Liver (tissue), 3 donors: Measurements from ENCODE around the gene ASPSCR1.

Experiments used
- EGR1 ChIP-seq, 2 donors: IDR thresholded peaks; 2 replicates each; pipeline ENCODE4 v1.6.1; 2016 to 2018; ENCODE audit warnings: antibody characterized with exemption in 2 of 2, low read depth in 2 of 2
- GABPA ChIP-seq, 2 donors: IDR thresholded peaks in 1 of 2; conservative IDR thresholded peaks in 1 of 2; 2 replicates each; pipeline ENCODE4 v1.6.1; 2016; ENCODE audit warnings: antibody characterized with exemption in 2 of 2, mild to moderate bottlenecking in 1 of 2, moderate library complexity in 1 of 2
- RAD21 ChIP-seq, 2 donors: IDR thresholded peaks; 2 replicates each; pipeline ENCODE4 v1.6.1; 2016; ENCODE audit warnings: antibody characterized with exemption in 2 of 2, mild to moderate bottlenecking in 2 of 2
- RXRA ChIP-seq, 2 donors: IDR thresholded peaks; 2 replicates each; pipeline ENCODE4 v1.6.1; 2017 to 2018; ENCODE audit warnings: antibody characterized with exemption in 2 of 2, mild to moderate bottlenecking in 1 of 2
- SP1 ChIP-seq: IDR thresholded peaks from 2 replicates; pipeline ENCODE4 v1.6.1; 2018; ENCODE audit warnings: antibody characterized with exemption, mild to moderate bottlenecking
- TAF1 ChIP-seq: conservative IDR thresholded peaks from 2 replicates; pipeline ENCODE4 v1.6.1; 2016; ENCODE audit warnings: antibody characterized with exemption, mild to moderate bottlenecking
- TF ChIP-seq, protein P1 (sequence below): fragments of 150-350 bp; IDR thresholded peaks from 2 replicates; pipeline ENCODE4 v1.5.1; 2017; ENCODE audit warnings: improper control_type of control experiment, low read depth, low read length; ENCODE audit not compliant: missing input control
- TF ChIP-seq, protein P2 (sequence below): IDR thresholded peaks from 2 replicates; pipeline ENCODE4 v1.6.1; 2016; ENCODE audit warnings: antibody characterized with exemption
- TF ChIP-seq, protein P3 (sequence below): IDR thresholded peaks from 2 replicates; pipeline ENCODE4 v1.6.1; 2016; ENCODE audit warnings: antibody characterized with exemption, mild to moderate bottlenecking
- TF ChIP-seq, protein P4 (sequence below): IDR thresholded peaks from 2 replicates; pipeline ENCODE4 v1.6.1; 2016; ENCODE audit warnings: antibody characterized with exemption
- donor health status: healthy.
- donor health status: healthy.

DNA sequence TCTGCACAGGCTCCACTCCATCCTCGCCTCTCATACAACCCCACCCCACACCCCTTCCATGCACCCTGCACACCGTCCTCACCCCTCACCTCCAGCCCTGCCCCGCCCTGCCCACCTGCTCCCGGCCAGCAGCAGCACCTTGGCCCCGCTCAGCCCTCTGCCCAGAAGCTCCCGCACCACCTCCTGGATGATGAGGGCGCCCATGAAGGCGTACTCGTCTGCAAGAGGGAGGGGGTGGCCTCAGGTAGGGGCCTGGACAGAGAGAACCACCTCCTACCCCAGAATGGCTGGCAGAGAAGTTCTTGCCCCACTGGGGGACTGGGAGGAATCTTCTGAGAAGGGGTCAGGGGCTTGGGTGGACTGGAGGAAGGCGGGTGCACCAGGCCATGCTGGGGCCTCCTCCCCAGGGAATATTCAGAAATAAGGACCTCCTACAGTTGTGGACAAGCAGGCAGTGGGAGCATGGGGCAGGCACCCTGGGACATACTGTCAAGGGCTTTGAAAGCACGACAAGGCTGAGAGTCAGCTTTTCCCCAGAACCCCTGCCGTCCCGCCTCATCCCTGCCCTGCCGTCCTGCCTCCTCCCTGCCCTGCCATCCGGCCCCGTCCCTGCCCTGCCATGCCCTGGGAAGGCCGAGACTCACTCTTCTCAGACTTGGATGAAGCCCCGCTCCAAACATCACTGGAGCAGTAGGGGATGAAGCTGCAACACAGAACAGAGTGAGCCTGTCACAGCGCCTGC lies 19.6 kb upstream of the ASPSCR1 start:
- TF ChIP-seq, protein P1, sequence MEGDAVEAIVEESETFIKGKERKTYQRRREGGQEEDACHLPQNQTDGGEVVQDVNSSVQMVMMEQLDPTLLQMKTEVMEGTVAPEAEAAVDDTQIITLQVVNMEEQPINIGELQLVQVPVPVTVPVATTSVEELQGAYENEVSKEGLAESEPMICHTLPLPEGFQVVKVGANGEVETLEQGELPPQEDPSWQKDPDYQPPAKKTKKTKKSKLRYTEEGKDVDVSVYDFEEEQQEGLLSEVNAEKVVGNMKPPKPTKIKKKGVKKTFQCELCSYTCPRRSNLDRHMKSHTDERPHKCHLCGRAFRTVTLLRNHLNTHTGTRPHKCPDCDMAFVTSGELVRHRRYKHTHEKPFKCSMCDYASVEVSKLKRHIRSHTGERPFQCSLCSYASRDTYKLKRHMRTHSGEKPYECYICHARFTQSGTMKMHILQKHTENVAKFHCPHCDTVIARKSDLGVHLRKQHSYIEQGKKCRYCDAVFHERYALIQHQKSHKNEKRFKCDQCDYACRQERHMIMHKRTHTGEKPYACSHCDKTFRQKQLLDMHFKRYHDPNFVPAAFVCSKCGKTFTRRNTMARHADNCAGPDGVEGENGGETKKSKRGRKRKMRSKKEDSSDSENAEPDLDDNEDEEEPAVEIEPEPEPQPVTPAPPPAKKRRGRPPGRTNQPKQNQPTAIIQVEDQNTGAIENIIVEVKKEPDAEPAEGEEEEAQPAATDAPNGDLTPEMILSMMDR, result no peak
- TF ChIP-seq RAD21 (IDR thresholded peaks at IDR 0.05) (no peak), TAF1 (no peak), SP1 (no peak), RXRA (IDR thresholded peaks at IDR 0.05) (no peak), GABPA (IDR thresholded peaks at IDR 0.05 in 1 of 2, conservative IDR thresholded peaks at IDR 0.05 in 1 of 2) (no peak), EGR1 (IDR thresholded peaks at IDR 0.05; ENCODE audit: low read depth in 2 of 2) (no peak)
- TF ChIP-seq, protein P2, sequence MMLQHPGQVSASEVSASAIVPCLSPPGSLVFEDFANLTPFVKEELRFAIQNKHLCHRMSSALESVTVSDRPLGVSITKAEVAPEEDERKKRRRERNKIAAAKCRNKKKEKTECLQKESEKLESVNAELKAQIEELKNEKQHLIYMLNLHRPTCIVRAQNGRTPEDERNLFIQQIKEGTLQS, result no peak
- TF ChIP-seq, protein P3, sequence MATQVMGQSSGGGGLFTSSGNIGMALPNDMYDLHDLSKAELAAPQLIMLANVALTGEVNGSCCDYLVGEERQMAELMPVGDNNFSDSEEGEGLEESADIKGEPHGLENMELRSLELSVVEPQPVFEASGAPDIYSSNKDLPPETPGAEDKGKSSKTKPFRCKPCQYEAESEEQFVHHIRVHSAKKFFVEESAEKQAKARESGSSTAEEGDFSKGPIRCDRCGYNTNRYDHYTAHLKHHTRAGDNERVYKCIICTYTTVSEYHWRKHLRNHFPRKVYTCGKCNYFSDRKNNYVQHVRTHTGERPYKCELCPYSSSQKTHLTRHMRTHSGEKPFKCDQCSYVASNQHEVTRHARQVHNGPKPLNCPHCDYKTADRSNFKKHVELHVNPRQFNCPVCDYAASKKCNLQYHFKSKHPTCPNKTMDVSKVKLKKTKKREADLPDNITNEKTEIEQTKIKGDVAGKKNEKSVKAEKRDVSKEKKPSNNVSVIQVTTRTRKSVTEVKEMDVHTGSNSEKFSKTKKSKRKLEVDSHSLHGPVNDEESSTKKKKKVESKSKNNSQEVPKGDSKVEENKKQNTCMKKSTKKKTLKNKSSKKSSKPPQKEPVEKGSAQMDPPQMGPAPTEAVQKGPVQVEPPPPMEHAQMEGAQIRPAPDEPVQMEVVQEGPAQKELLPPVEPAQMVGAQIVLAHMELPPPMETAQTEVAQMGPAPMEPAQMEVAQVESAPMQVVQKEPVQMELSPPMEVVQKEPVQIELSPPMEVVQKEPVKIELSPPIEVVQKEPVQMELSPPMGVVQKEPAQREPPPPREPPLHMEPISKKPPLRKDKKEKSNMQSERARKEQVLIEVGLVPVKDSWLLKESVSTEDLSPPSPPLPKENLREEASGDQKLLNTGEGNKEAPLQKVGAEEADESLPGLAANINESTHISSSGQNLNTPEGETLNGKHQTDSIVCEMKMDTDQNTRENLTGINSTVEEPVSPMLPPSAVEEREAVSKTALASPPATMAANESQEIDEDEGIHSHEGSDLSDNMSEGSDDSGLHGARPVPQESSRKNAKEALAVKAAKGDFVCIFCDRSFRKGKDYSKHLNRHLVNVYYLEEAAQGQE, result no peak
- TF ChIP-seq, protein P4, sequence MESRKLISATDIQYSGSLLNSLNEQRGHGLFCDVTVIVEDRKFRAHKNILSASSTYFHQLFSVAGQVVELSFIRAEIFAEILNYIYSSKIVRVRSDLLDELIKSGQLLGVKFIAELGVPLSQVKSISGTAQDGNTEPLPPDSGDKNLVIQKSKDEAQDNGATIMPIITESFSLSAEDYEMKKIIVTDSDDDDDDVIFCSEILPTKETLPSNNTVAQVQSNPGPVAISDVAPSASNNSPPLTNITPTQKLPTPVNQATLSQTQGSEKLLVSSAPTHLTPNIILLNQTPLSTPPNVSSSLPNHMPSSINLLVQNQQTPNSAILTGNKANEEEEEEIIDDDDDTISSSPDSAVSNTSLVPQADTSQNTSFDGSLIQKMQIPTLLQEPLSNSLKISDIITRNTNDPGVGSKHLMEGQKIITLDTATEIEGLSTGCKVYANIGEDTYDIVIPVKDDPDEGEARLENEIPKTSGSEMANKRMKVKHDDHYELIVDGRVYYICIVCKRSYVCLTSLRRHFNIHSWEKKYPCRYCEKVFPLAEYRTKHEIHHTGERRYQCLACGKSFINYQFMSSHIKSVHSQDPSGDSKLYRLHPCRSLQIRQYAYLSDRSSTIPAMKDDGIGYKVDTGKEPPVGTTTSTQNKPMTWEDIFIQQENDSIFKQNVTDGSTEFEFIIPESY, result no peak
